DOHH2 (cell line): ENCODE measurements around the gene TGFBR2.

ENCODE experiments used
- H3F3A ChIP-seq: fragments of 200-600 bp; sonication (generic), shearing (Covaris generic); 2 replicates; pipeline ENCODE4 v1.6.0; 2016; ENCODE audit warnings: antibody characterized with exemption, mild to moderate bottlenecking; ENCODE audit not compliant: control insufficient read depth, insufficient read depth
- H3K27ac ChIP-seq: fragments of 200-600 bp; sonication (generic); 2 replicates; pipeline ENCODE4 v1.5.1; 2014; ENCODE audit warnings: low read depth, mild to moderate bottlenecking, low read length, moderate library complexity
- H3K27me3 ChIP-seq: fragments of 200-600 bp; sonication (generic); 2 replicates; pipeline ENCODE4 v1.6.1; 2014; ENCODE audit warnings: mild to moderate bottlenecking, low read length, mixed read lengths; ENCODE audit not compliant: control insufficient read depth
- H3K36me3 ChIP-seq: fragments of 200-600 bp; sonication (generic); 2 replicates; pipeline ENCODE4 v1.6.1; 2014; ENCODE audit warnings: mild to moderate bottlenecking, low read length, moderate library complexity, mixed read lengths; ENCODE audit not compliant: control insufficient read depth
- H3K4me1 ChIP-seq: fragments of 200-600 bp; sonication (generic); 2 replicates; pipeline ENCODE4 v1.6.1; 2014; ENCODE audit warnings: mild to moderate bottlenecking, low read length, mixed read lengths; ENCODE audit not compliant: control insufficient read depth
- H3K4me2 ChIP-seq: fragments of 200-600 bp; sonication (generic); 2 replicates; pipeline ENCODE4 v1.6.0; 2014; ENCODE audit warnings: mild to moderate bottlenecking, low read length, moderate library complexity
- H3K4me3 ChIP-seq: fragments of 200-600 bp; sonication (generic); 2 replicates; pipeline ENCODE4 v1.5.1; 2014; ENCODE audit warnings: mild to moderate bottlenecking, low read length, mixed read lengths
- H3K79me2 ChIP-seq: fragments of 200-600 bp; sonication (generic); 2 replicates; pipeline ENCODE4 v1.6.1; 2014; ENCODE audit warnings: mild to moderate bottlenecking, low read length, mixed read lengths; ENCODE audit not compliant: control insufficient read depth
- H3K9me2 ChIP-seq: fragments of 200-600 bp; sonication (generic); replicated peaks from 2 replicates; pipeline ENCODE4 v1.6.1; 2014; ENCODE audit warnings: mild to moderate bottlenecking, low read length, mixed read lengths; ENCODE audit not compliant: control insufficient read depth
- H3K9me3 ChIP-seq: fragments of 200-600 bp; sonication (generic); 2 replicates; pipeline ENCODE4 v1.6.1; 2014; ENCODE audit warnings: antibody characterized with exemption, low read length, mixed read lengths; ENCODE audit not compliant: control insufficient read depth, insufficient read depth
- H4K20me1 ChIP-seq: fragments of 200-600 bp; sonication (generic); 2 replicates; pipeline ENCODE4 v1.6.0; 2014; ENCODE audit warnings: low read depth, mild to moderate bottlenecking, antibody characterized with exemption, low read length, moderate library complexity; ENCODE audit not compliant: control insufficient read depth, insufficient read depth
- EZH2phosphoT487 ChIP-seq: fragments of 200-600 bp; sonication (generic); IDR thresholded peaks from 2 replicates; pipeline ENCODE4 v1.6.1; 2017; ENCODE audit warnings: borderline replicate concordance, mild to moderate bottlenecking, antibody characterized with exemption, low read length, moderate library complexity, mixed read lengths
- TF ChIP-seq, protein P1 (sequence below): fragments of 200-600 bp; sonication (generic); IDR thresholded peaks from one replicate; pipeline ENCODE4 v1.5.1; 2014; ENCODE audit warnings: antibody characterized with exemption, mild to moderate bottlenecking, low read depth, low read length; ENCODE audit not compliant: poor library complexity, severe bottlenecking

Gene TGFBR2

DNA sequence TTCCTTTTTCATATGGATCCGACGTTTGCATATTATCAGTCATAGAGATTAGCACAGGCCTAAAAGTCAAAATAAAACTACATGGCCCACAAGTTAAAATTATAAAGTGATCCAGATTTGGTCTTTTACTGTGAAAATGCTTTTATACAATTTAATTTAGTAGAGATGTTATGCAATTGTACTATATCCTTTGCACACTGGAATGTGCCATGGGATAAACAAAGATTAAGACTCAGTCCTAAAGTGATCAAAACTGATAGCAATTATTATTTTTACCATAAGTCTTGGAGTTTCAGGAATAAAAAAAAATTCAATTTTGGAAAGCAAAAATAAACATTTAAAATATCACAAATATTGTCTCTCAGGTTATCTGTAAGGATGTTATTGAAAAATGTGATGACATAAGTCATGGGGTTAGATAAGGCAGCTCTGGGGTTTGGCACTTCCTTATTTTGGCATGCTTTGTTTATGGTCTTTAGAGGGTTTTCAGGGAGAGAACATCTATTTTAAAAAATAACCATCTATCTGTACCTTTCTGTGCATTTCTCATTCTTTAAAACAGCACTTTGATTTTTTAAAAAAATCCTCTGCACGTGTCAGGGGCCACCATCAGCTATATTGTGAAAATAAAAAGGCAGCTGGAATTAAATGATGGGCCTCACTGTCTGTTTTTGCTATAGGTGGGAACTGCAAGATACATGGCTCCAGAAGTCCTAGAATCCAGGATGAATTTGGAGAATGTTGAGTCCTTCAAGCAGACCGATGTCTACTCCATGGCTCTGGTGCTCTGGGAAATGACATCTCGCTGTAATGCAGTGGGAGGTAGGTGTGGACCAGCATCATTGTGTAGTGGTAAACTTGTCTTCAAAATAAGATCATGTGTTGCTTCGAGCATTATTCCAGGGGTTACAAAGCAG is 67.3 kb downstream of the TGFBR2 start:
- Histone ChIP-seq H3K9me3 (no peaks in the 10 kb centered on the region), H3K9me2 (no peaks in the 10 kb centered on the region), H4K20me1 (no peaks in the 10 kb centered on the region), H3K4me2 (no peak overlapping the region), H3K79me2 (no peaks in the 10 kb centered on the region), H3K27me3 (no peaks in the 10 kb centered on the region), H3K27ac (no peak overlapping the region), H3K4me1 (peaks cover 11% of the 10 kb centered on the region), H3K36me3 (peaks cover 74% of the 10 kb centered on the region), H3F3A (no peaks in the 10 kb centered on the region), H3K4me3 (no peak overlapping the region)
- no peak for TF ChIP-seq EZH2phosphoT487
- TF ChIP-seq, protein P1, sequence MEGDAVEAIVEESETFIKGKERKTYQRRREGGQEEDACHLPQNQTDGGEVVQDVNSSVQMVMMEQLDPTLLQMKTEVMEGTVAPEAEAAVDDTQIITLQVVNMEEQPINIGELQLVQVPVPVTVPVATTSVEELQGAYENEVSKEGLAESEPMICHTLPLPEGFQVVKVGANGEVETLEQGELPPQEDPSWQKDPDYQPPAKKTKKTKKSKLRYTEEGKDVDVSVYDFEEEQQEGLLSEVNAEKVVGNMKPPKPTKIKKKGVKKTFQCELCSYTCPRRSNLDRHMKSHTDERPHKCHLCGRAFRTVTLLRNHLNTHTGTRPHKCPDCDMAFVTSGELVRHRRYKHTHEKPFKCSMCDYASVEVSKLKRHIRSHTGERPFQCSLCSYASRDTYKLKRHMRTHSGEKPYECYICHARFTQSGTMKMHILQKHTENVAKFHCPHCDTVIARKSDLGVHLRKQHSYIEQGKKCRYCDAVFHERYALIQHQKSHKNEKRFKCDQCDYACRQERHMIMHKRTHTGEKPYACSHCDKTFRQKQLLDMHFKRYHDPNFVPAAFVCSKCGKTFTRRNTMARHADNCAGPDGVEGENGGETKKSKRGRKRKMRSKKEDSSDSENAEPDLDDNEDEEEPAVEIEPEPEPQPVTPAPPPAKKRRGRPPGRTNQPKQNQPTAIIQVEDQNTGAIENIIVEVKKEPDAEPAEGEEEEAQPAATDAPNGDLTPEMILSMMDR, result no peak

DNA sequence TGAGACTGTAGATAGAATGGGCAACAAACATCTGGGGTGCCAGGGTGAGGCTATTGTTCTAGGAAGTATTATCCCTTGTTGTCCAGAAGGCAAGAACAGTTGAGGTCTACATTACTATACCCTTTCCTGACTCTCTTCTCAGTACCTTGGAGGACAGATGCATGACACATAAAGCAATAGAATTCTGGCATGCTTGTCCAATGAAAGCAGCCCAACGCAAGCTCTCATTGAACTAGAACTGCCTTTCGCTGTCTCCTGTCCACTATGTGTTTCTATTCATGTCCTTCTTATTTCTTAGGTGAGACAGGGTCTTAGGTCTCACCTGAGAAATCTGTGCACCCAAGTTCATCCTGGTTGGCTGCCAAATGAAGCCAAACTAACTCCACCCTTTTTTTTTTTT is 68.6 kb downstream of the TGFBR2 start:
- Histone ChIP-seq H3K9me2 (no peaks in the 10 kb centered on the region), H3K9me3 (no peaks in the 10 kb centered on the region), H3K27ac (no peak overlapping the region), H3K36me3 (peaks cover 78% of the 10 kb centered on the region), H3K4me3 (no peak overlapping the region), H3K79me2 (no peaks in the 10 kb centered on the region), H3K27me3 (no peaks in the 10 kb centered on the region), H3K4me1 (no peaks in the 10 kb centered on the region), H3K4me2 (no peak overlapping the region), H4K20me1 (no peaks in the 10 kb centered on the region), H3F3A (no peaks in the 10 kb centered on the region)
- TF ChIP-seq EZH2phosphoT487, result no peak
- TF ChIP-seq, protein P1, result no peak

DNA sequence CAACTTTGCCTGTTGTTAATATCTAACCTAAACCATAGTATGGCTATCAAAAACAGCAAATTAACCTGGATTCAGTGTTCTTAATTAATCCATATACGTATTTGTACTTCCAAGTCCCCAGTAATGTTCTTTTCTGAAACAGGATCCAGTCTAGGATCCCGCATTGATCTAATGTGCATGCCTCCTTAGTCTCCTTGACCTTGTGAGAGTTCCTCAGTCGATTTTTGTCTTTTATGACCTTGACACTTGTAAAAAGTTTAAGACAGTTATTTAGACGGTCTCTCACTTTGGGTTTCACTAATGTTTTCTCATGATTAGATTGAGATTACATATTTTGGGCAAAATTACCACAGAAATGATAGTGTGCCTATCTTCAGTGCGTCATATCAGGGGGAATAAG is 69.4 kb downstream of the TGFBR2 start:
- no peak for TF ChIP-seq EZH2phosphoT487
- TF ChIP-seq, protein P1, result no peak
- no peak overlapping the region for H3K4me2 ChIP-seq
- H3K27ac ChIP-seq, result no peak overlapping the region
- no peaks in the 10 kb centered on the region for H3K4me1 ChIP-seq
- no peaks in the 10 kb centered on the region for H3F3A ChIP-seq
- H3K4me3 ChIP-seq, result no peak overlapping the region
- no peaks in the 10 kb centered on the region for H4K20me1 ChIP-seq
- H3K9me3 ChIP-seq, result no peaks in the 10 kb centered on the region
- H3K9me2 ChIP-seq, result no peaks in the 10 kb centered on the region
- no peaks in the 10 kb centered on the region for H3K27me3 ChIP-seq
- peaks cover 71% of the 10 kb centered on the region for H3K36me3 ChIP-seq
- H3K79me2 ChIP-seq, result no peaks in the 10 kb centered on the region
